Ovary (tissue), 9 donors: Measurements from ENCODE around the gene COX8C. TPM values are rescaled to one million over a fixed set of nuclear protein-coding genes. Genes with fewer than 3 reads are reported as not detected.
A peak's percentile ranks its signal among the peaks of the same experiment; 100 is the strongest.

ENCODE experiments used
- DNase-seq, 5 donors: peaks; one replicate each; pipeline ENCODE4 v3.0.0-alpha.2; 2019 to 2020
- H3K27ac ChIP-seq, 2 donors: fragments of 200-600 bp; one replicate each; pipeline versions ENCODE4 v1.5.1 to v1.8.0; 2019 to 2022
- H3K27me3 ChIP-seq: fragments of 200-600 bp; one replicate; pipeline ENCODE4 v1.8.0; 2022
- H3K36me3 ChIP-seq: fragments of 200-600 bp; sonication (generic); one replicate; pipeline ENCODE4 v1.5.1; 2019
- H3K4me1 ChIP-seq: one replicate; pipeline ENCODE4 v1.8.1; 2013; ENCODE audit warnings: mild to moderate bottlenecking, moderate library complexity; ENCODE audit not compliant: insufficient read depth
- H3K4me3 ChIP-seq: fragments of 200-600 bp; sonication (generic); one replicate; pipeline ENCODE4 v1.5.1; 2017
- H3K9me3 ChIP-seq, 2 donors: fragments of 200-600 bp in 1 of 2; sonication (generic) in 1 of 2; one replicate each; pipeline versions ENCODE4 v1.5.1 to v1.8.1; 2013 to 2019; ENCODE audit warnings: mild to moderate bottlenecking in 1 of 2, moderate library complexity in 1 of 2
- CTCF ChIP-seq, 3 donors: fragments of 450-650 bp in 2 of 3; fragments of 200-600 bp in 1 of 3; IDR thresholded peaks; one replicate each; pipeline versions ENCODE4 v1.5.1 to v1.8.0; 2016 to 2022; ENCODE audit warnings: antibody characterized with exemption in 3 of 3, mild to moderate bottlenecking in 1 of 3
- EP300 ChIP-seq: sonication (generic); formaldehyde crosslinking; IDR thresholded peaks from one replicate; pipeline ENCODE4 v1.6.1; 2017; ENCODE audit warnings: antibody characterized with exemption
- POLR2A ChIP-seq: fragments of 450-650 bp; IDR thresholded peaks from one replicate; pipeline ENCODE4 v1.6.1; 2017; ENCODE audit warnings: antibody characterized with exemption, mild to moderate bottlenecking, moderate library complexity
- WGBS, 3 donors: extraction: QIAGEN DNeasy Blood & Tissue Kit in 1 of 3; methylation state at CpG; one replicate each; pipeline versions ENCODE4 v1.1.5 to v1.1.7; 2013 to 2017; 5-methylcytosine and 5-hydroxymethylcytosine counted together
- intact Hi-C, 4 donors: fragments of 100-400 bp; cut with DNase I; formaldehyde crosslinking; loops; one replicate each; pipeline versions ENCODE4 v1.11.0 to v1.15.1; 2022 to 2023
- polyA plus RNA-seq, 2 donors: library from polyadenylated mRNA; stranded (reverse); fragments of 200-250 nt in 1 of 2; fragments of 350-450 nt in 1 of 2; fragmentation: Illumina TruSeq in 1 of 2; extraction: RNeasy Lipid Tissue Mini Kit (QIAGEN cat#74804) in 1 of 2; gene quantifications; one replicate each; pipeline ENCODE4 v1.2.3, GENCODE V29; 2013 to 2014
- total RNA-seq, 7 donors: library from RNA; depleted of rRNA in 2 of 7; stranded (reverse); fragments of >200 nt in 2 of 7; fragmentation: NEBNext Ultra II Directional in 3 of 7; extraction: Animal tissue kit (Norgen Biotek cat#: 25700) in 3 of 7; gene quantifications; one replicate each; pipeline versions ENCODE4 v1.1.0 to v1.2.4, GENCODE V29; 2016 to 2023
- donor health status: DM: no; HTN: no; CAD: no; lungs with moderate emphysema.
- donor health status: DM: no; HTN: no; CAD: no.
- donor health status: Bipolar disorder and iron deficiency.
- donor health status: DM: yes; HTN: yes; CAD: no.
- donor health status: DM: no; HTN: no; CAD: no.
- donor health status: DM: yes; HTN: yes; CAD: no.

COX8C gene
- total and polyA plus RNA-seq, 9 donors: 0.51 TPM; not detected in 8

GRCh38 chr14:93332397-93332852, 14.6 kb upstream of the COX8C start:
- DNase-seq: peak in 2 of 5 donors; percentile 59 to 69
- H3K4me3 ChIP-seq: peak overlapping the region; percentile 92
- H3K36me3 ChIP-seq: no peaks in the 10 kb centered on the region
- 0 to 1% (median 1%) methylated on average over 27 to 61 of the region's 61 CpGs for WGBS, 3 donors
- TF ChIP-seq CTCF (IDR thresholded peaks at IDR 0.05) (no peak), EP300 (no peak), POLR2A (no peak)
- no peaks in the 10 kb centered on the region for H3K9me3 ChIP-seq
- peaks cover 4% of the 10 kb centered on the region for H3K4me1 ChIP-seq
- peak overlapping the region; percentile 95 for H3K27ac ChIP-seq
- intact Hi-C loops: no loop called here
- no peaks in the 10 kb centered on the region for H3K27me3 ChIP-seq

- Histone ChIP-seq H3K27ac (peak within 1 kb of the TSS; percentile 95), H3K9me3 (no peaks in the 10 kb centered on the region), H3K4me3 (peak within 1 kb of the TSS; percentile 92), H3K4me1 (peaks cover 4% of the 10 kb centered on the region), H3K27me3 (no peaks in the 10 kb centered on the region), H3K36me3 (no peaks in the 10 kb centered on the region)
- DNase-seq: peak; percentile 91 to 97 (median 94)
- intact Hi-C loops: no loop called here
- TF ChIP-seq EP300 (no peak), POLR2A (peak; percentile 46), CTCF (IDR thresholded peaks at IDR 0.05) (peak in 2 of 3 donors; percentile 18 to 27)
- WGBS, 3 donors: 0 to 1% (median 0%) methylated on average over 63 to 74 of the region's 74 CpGs
Measured at GRCh38 chr14:93332853-93333630, 13.9 kb upstream of the COX8C start, which contains the start of gene BTBD7. Gene BTBD7 (minus strand): TSS chr14:93333036. CDS start chr14:93296051, 36,985 bp downstream.

- peak overlapping the region; percentile 92 for H3K4me3 ChIP-seq
- no peaks in the 10 kb centered on the region for H3K27me3 ChIP-seq
- WGBS, 3 donors: 3 to 4% (median 4%) methylated on average over 7 of the region's 7 CpGs
- no peaks in the 10 kb centered on the region for H3K36me3 ChIP-seq
- H3K9me3 ChIP-seq: no peaks in the 10 kb centered on the region
- peaks cover 4% of the 10 kb centered on the region for H3K4me1 ChIP-seq
- peak overlapping the region in 1 of 2 donors; percentile 95 for H3K27ac ChIP-seq
- intact Hi-C loops: no loop called here
- DNase-seq: no peak
- TF ChIP-seq CTCF (IDR thresholded peaks at IDR 0.05) (no peak), EP300 (no peak), POLR2A (no peak)
Measured at GRCh38 chr14:93333631-93334103, 13.3 kb upstream of the COX8C start.

- no peaks in the 10 kb centered on the region for H3K27me3 ChIP-seq
- intact Hi-C loops: no loop called here
- H3K36me3 ChIP-seq: no peaks in the 10 kb centered on the region
- H3K4me3 ChIP-seq: no peak overlapping the region
- TF ChIP-seq EP300 (no peak), CTCF (IDR thresholded peaks at IDR 0.05) (no peak), POLR2A (no peak)
- H3K9me3 ChIP-seq: no peaks in the 10 kb centered on the region
- no peaks in the 10 kb centered on the region for H3K4me1 ChIP-seq
- no peak for DNase-seq
- H3K27ac ChIP-seq: no peak overlapping the region
- 91 to 98% (median 95%) methylated on average over 4 of the region's 4 CpGs for WGBS, 3 donors
Measured at GRCh38 chr14:93337143-93337753, 9.7 kb upstream of the COX8C start.
